LHCN-M2 (cell line): ENCODE results near the gene GINS2. TPM values are rescaled to one million over a fixed set of nuclear protein-coding genes. Genes with fewer than 3 reads are reported as not detected.

ENCODE experiments used
- DNase-seq: peaks from one replicate; pipeline ENCODE4 v3.0.0-alpha.2; 2012; ENCODE audit warnings: low read depth
- total RNA-seq: library from RNA; depleted of rRNA; stranded (reverse); fragments of >200 nt; gene quantifications from 2 replicates; pipeline ENCODE4 v1.2.3, GENCODE V29; 2014

Gene GINS2
- total RNA-seq, 1 experiment from 2014 or later: 33.1 TPM

GRCh38 chr16:85654251-85655095 is 34.3 kb downstream of the GINS2 start:
- DNase-seq: no peak

- no peak for DNase-seq
These were observed 35.4 kb downstream of the GINS2 start for GRCh38 chr16:85653290-85653891.

GRCh38 chr16:85652431-85653221 is 36.1 kb downstream of the GINS2 start:
- DNase-seq: no peak

GRCh38 chr16:85651629-85652430 is 36.9 kb downstream of the GINS2 start:
- no peak for DNase-seq

GRCh38 chr16:85650844-85651628 is 37.7 kb downstream of the GINS2 start:
- no peak for DNase-seq

GRCh38 chr16:85650135-85650843 is 38.5 kb downstream of the GINS2 start:
- no peak for DNase-seq

- no peak for DNase-seq
These were observed 39.2 kb downstream of the GINS2 start for GRCh38 chr16:85649411-85650134.

GRCh38 chr16:85648805-85649204 is 39.9 kb downstream of the GINS2 start:
- no peak for DNase-seq

GRCh38 chr16:85648070-85648714 is 40.6 kb downstream of the GINS2 start:
- DNase-seq: no peak

GRCh38 chr16:85646976-85647375 is 41.8 kb downstream of the GINS2 start:
- no peak for DNase-seq

GRCh38 chr16:85646358-85646907 is 42.3 kb downstream of the GINS2 start:
- DNase-seq: no peak

GRCh38 chr16:85645021-85645589 is 43.6 kb downstream of the GINS2 start:
- no peak for DNase-seq

GRCh38 chr16:85644093-85644712 is 44.6 kb downstream of the GINS2 start:
- no peak for DNase-seq

GRCh38 chr16:85643631-85644030 is 45.1 kb downstream of the GINS2 start:
- DNase-seq: no peak

GRCh38 chr16:85642762-85643358 is 45.9 kb downstream of the GINS2 start:
- no peak for DNase-seq

- DNase-seq: peak; percentile 53
These were observed 47.0 kb downstream of the GINS2 start for GRCh38 chr16:85641776-85642176.

GRCh38 chr16:85641305-85641704 is 47.4 kb downstream of the GINS2 start:
- DNase-seq: no peak
